Stomach (tissue), 9 donors: Measurements from ENCODE around the gene CHSY3. TPM values are rescaled to one million over a fixed set of nuclear protein-coding genes. Genes with fewer than 3 reads are reported as not detected.

Source experiments
- DNase-seq, 2 donors: peaks; one replicate each; pipeline versions ENCODE4 v3.0.0 to v3.0.0-alpha.2; 2013 to 2019
- H3K27ac ChIP-seq, 5 donors: fragments of 200-600 bp in 4 of 5; sonication (generic) in 4 of 5; one replicate each; pipeline ENCODE4 v1.5.1; 2013 to 2019; ENCODE audit warnings: mild to moderate bottlenecking in 1 of 5, moderate library complexity in 1 of 5
- H3K27me3 ChIP-seq, 3 donors: fragments of 200-600 bp; sonication (generic); one replicate each; pipeline ENCODE4 v1.5.1; 2017 to 2019; ENCODE audit warnings: mixed run types in 1 of 3
- H3K36me3 ChIP-seq, 4 donors: fragments of 200-600 bp; sonication (generic); 1 replicate in 3 of 4; 2 replicates in 1 of 4; pipeline ENCODE4 v1.5.1; 2016 to 2019
- H3K4me1 ChIP-seq, 4 donors: fragments of 200-600 bp; sonication (generic); one replicate each; pipeline ENCODE4 v1.5.1; 2016 to 2019
- H3K4me3 ChIP-seq, 4 donors: fragments of 200-600 bp; sonication (generic) in 3 of 4; one replicate each; pipeline ENCODE4 v1.5.1; 2016 to 2019; ENCODE audit warnings: mild to moderate bottlenecking in 1 of 4
- H3K9me3 ChIP-seq, 4 donors: fragments of 200-600 bp; sonication (generic); one replicate each; pipeline ENCODE4 v1.5.1; 2016 to 2019
- CTCF ChIP-seq, 7 experiments: fragments of 450-650 bp in 4 of 7; fragments of 200-600 bp in 3 of 7; sonication (generic) in 3 of 7; IDR thresholded peaks; one replicate each; pipeline ENCODE4 v1.5.1; 2016 to 2019; ENCODE audit warnings: antibody characterized with exemption in 7 of 7, control low read depth in 2 of 7, mild to moderate bottlenecking in 1 of 7
- EP300 ChIP-seq: sonication (generic); formaldehyde crosslinking; IDR thresholded peaks from one replicate; pipeline ENCODE4 v1.6.1; 2017; ENCODE audit warnings: antibody characterized with exemption
- POLR2A ChIP-seq, 4 donors: fragments of 450-650 bp; IDR thresholded peaks; one replicate each; pipeline ENCODE4 v1.6.1; 2016; ENCODE audit warnings: antibody characterized with exemption in 4 of 4, control low read depth in 2 of 4, mild to moderate bottlenecking in 1 of 4, moderate library complexity in 1 of 4
- POLR2AphosphoS5 ChIP-seq, 3 donors: sonication (generic); formaldehyde crosslinking; IDR thresholded peaks; one replicate each; pipeline ENCODE4 v1.6.1; 2016; ENCODE audit warnings: antibody characterized with exemption in 3 of 3
- WGBS, 5 donors: extraction: QIAGEN DNeasy Blood & Tissue Kit in 3 of 5; methylation state at CpG; one replicate each; pipeline versions ENCODE4 v1.1.5 to v1.1.7; 2013 to 2018; 5-methylcytosine and 5-hydroxymethylcytosine counted together
- intact Hi-C: fragments of 100-400 bp; cut with DNase I; formaldehyde crosslinking; loops from one replicate; pipeline ENCODE4 v1.15.1; 2023; ENCODE audit warnings: low total_unique reads
- polyA plus RNA-seq, 3 donors: library from polyadenylated mRNA; stranded (reverse); fragments of 200-250 nt; gene quantifications; one replicate each; pipeline ENCODE4 v1.2.3, GENCODE V29; 2013
- total RNA-seq, 5 donors: library from RNA; depleted of rRNA; stranded (reverse); fragments of >200 nt; gene quantifications; one replicate each; pipeline versions ENCODE4 v1.1.0 to v1.2.3, GENCODE V29; 2014 to 2016
- donor health status: healthy with polysubstance abuse.
- donor health status: Bipolar disorder and iron deficiency.
- donor health status: healthy.

The CHSY3 gene
- total and polyA plus RNA-seq, 8 donors: under 0.01 to 6.1 (median 0.31) TPM; not detected in 1

GRCh38 chr5:130032807-130033206 lies 128.5 kb downstream of the CHSY3 start:
- intact Hi-C loops: no loop called here
- TF ChIP-seq POLR2A (IDR thresholded peaks at IDR 0.05) (no peak), CTCF (IDR thresholded peaks at IDR 0.05) (no peak), POLR2AphosphoS5 (IDR thresholded peaks at IDR 0.05) (no peak), EP300 (no peak)
- no peaks in the 10 kb centered on the region for H3K4me1 ChIP-seq
- DNase-seq: no peak
- no peaks in the 10 kb centered on the region for H3K36me3 ChIP-seq
- H3K4me3 ChIP-seq: no peak overlapping the region
- no peaks in the 10 kb centered on the region for H3K27me3 ChIP-seq
- no peaks in the 10 kb centered on the region for H3K9me3 ChIP-seq
- 73 to 90% (median 77%) methylated on average over 3 of the region's 3 CpGs for WGBS, 5 donors
- H3K27ac ChIP-seq: no peak overlapping the region

DNA sequence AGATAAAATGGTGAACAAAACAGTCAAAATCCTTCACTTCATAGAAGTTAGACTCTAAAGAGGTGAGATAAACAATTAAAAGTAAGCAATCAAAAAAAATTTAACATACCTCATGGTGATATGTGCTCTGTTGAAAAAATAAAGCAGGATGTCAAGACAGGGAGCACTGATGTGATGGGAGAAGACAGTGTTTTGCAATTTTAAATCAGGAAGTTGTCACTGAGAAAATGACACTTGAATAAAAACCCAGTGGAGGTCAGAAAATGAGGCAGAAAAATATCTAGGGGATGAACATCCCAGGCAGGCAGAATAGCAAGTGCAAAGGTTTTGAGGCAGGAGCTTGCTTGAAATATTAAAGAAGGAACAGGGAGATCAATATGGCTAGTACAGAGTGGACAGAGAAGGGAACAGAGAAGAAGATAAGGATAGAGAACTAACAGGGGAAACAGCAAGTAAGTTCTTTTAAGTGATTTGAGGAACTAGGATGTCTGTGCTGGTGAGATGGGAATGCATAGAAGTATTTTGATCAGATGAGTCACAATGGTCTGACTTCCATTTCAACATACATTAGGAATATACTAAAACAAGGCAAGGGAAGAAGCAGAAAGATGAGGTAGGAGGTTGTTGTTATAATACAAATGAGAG lies 130.4 kb downstream of the CHSY3 start:
- TF ChIP-seq POLR2AphosphoS5 (IDR thresholded peaks at IDR 0.05) (no peak), POLR2A (IDR thresholded peaks at IDR 0.05) (no peak), EP300 (no peak), CTCF (IDR thresholded peaks at IDR 0.05) (no peak)
- Histone ChIP-seq H3K27me3 (no peaks in the 10 kb centered on the region), H3K4me1 (no peaks in the 10 kb centered on the region), H3K9me3 (no peaks in the 10 kb centered on the region), H3K4me3 (no peak overlapping the region), H3K36me3 (no peaks in the 10 kb centered on the region), H3K27ac (no peak overlapping the region)
- no peak for DNase-seq
- intact Hi-C loops: no loop called here

DNA sequence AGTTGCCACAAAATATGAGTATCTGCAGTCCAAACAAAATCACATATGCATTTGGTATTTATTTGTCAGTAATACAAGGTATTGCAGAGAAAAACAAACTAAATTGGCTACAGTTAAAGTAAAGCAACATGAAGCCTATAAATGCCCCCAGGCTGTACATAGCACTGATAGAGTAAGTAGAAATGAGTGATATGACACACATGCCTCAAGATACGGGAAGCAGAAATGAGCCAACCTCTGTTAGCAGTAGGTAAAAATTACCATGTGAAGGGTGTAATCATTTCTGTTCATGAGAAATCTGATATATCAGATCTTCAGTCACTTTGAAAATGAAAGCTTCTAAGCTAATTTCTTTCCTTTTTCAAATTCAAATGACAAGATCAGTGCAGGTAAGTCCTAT lies 131.1 kb downstream of the CHSY3 start:
- Histone ChIP-seq H3K27me3 (no peaks in the 10 kb centered on the region), H3K36me3 (no peaks in the 10 kb centered on the region), H3K4me1 (no peaks in the 10 kb centered on the region), H3K9me3 (no peaks in the 10 kb centered on the region), H3K4me3 (no peak overlapping the region), H3K27ac (no peak overlapping the region)
- intact Hi-C loops: no loop called here
- TF ChIP-seq POLR2A (IDR thresholded peaks at IDR 0.05) (no peak), POLR2AphosphoS5 (IDR thresholded peaks at IDR 0.05) (no peak), CTCF (IDR thresholded peaks at IDR 0.05) (no peak), EP300 (no peak)
- 68 to 85% (median 79%) methylated on average over 1 of the region's 1 CpG for WGBS, 5 donors
- DNase-seq: no peak

DNA sequence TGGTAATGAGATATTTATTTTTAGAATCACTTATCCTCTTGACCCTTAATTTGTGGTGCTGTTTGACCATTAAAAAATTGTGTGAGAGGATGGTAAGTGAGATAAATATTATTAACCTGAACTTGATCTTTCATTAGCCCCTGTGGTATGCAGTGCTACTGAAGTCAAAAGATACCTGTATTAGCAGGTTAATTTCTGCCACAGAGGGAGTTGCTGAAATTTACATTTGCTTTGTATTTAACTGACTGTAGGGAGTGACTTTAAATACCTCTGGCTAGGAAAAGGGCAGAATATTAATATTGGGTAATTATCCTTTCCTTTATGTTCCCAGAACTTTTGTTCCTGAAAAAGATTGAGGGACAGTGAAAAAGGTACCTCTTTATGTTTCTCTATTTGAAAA lies 133.6 kb downstream of the CHSY3 start:
- Histone ChIP-seq H3K4me1 (no peaks in the 10 kb centered on the region), H3K9me3 (no peaks in the 10 kb centered on the region), H3K36me3 (no peaks in the 10 kb centered on the region), H3K4me3 (no peak overlapping the region), H3K27ac (no peak overlapping the region), H3K27me3 (no peaks in the 10 kb centered on the region)
- intact Hi-C loops: no loop called here
- TF ChIP-seq POLR2AphosphoS5 (IDR thresholded peaks at IDR 0.05): no peak
- TF ChIP-seq POLR2A (IDR thresholded peaks at IDR 0.05): no peak
- no peak for TF ChIP-seq EP300
- no peak for TF ChIP-seq CTCF (IDR thresholded peaks at IDR 0.05)
- no peak for DNase-seq
